ENCODE data around the gene GOSR2.

Gene GOSR2

GRCh38 chr17:46922804-46923635, at the start of gene GOSR2:
GOSR2 (plus strand) TSS chr17:46923160; CDS start chr17:46923193, 33 bp downstream.
- DNase-seq, result peak; percentile 90

- DNase-seq, result no peak
Observed at GRCh38 chr17:46873941-46874645, 48.9 kb upstream of the GOSR2 start.

- DNase-seq, result no peak
Observed at GRCh38 chr17:46874906-46875305, 48.1 kb upstream of the GOSR2 start.

GRCh38 chr17:46875849-46876352, 47.1 kb upstream of the GOSR2 start:
- no peak for DNase-seq

GRCh38 chr17:46876353-46876887, 46.5 kb upstream of the GOSR2 start:
- no peak for DNase-seq

- no peak for DNase-seq
Observed at GRCh38 chr17:46876926-46877325, 46.0 kb upstream of the GOSR2 start.

- peak; percentile 2 for DNase-seq
Observed at GRCh38 chr17:46877466-46877865, 45.5 kb upstream of the GOSR2 start.

- no peak for DNase-seq
Observed at GRCh38 chr17:46878055-46878454, 44.9 kb upstream of the GOSR2 start.

GRCh38 chr17:46879101-46879500, 43.9 kb upstream of the GOSR2 start:
- DNase-seq, result no peak

GRCh38 chr17:46881015-46881414, 41.9 kb upstream of the GOSR2 start:
- DNase-seq, result no peak

GRCh38 chr17:46882666-46883065, 40.3 kb upstream of the GOSR2 start:
- no peak for DNase-seq

GRCh38 chr17:46883871-46884520, 39.0 kb upstream of the GOSR2 start:
- DNase-seq, result no peak

- no peak for DNase-seq
Observed at GRCh38 chr17:46884552-46884951, 38.4 kb upstream of the GOSR2 start.

- no peak for DNase-seq
Observed at GRCh38 chr17:46885415-46886309, 37.3 kb upstream of the GOSR2 start.

GRCh38 chr17:46886310-46886663, 36.7 kb upstream of the GOSR2 start:
- DNase-seq, result no peak

GRCh38 chr17:46887717-46888116, 35.2 kb upstream of the GOSR2 start:
- no peak for DNase-seq

- DNase-seq, result no peak
Observed at GRCh38 chr17:46888727-46889126, 34.2 kb upstream of the GOSR2 start.

GRCh38 chr17:46889519-46889918, 33.4 kb upstream of the GOSR2 start:
- DNase-seq, result no peak

- no peak for DNase-seq
Observed at GRCh38 chr17:46889992-46890564, 32.9 kb upstream of the GOSR2 start.

GRCh38 chr17:46890638-46891037, 32.3 kb upstream of the GOSR2 start:
- DNase-seq, result no peak

GRCh38 chr17:46892192-46892703, 30.7 kb upstream of the GOSR2 start:
- no peak for DNase-seq

GRCh38 chr17:46894024-46894423, 28.9 kb upstream of the GOSR2 start:
- no peak for DNase-seq
